ENCODE measurements around the gene SLC9B1.
"Not testable (repeated sequence)": the region's sequence is repeated elsewhere in the genome, so short reads cannot be mapped to it uniquely, and the experiment has no call there.

The SLC9B1 gene

GRCh38 chr4:102896547-102896946, 123.0 kb downstream of the SLC9B1 start:
- not testable (repeated sequence) for H3K4me1 ChIP-seq (ENCODE audit: control insufficient read depth, insufficient read depth, low read length); H3K4me3 ChIP-seq (ENCODE audit: low read length); H3K27ac ChIP-seq (ENCODE audit: low read depth, low read length); H3K27me3 ChIP-seq (ENCODE audit: control insufficient read depth, insufficient read depth, low read length); H3K36me3 ChIP-seq (ENCODE audit: control insufficient read depth, insufficient read depth, low read length); H3K9ac ChIP-seq (ENCODE audit: low read length)

GRCh38 chr4:102889866-102890265, 129.6 kb downstream of the SLC9B1 start:
- not testable (repeated sequence) for H3K4me3 ChIP-seq (ENCODE audit: low read length); H3K4me1 ChIP-seq (ENCODE audit: control insufficient read depth, insufficient read depth, low read length); H3K36me3 ChIP-seq (ENCODE audit: control insufficient read depth, insufficient read depth, low read length); H3K27me3 ChIP-seq (ENCODE audit: control insufficient read depth, insufficient read depth, low read length); H3K9ac ChIP-seq (ENCODE audit: low read length); H3K27ac ChIP-seq (ENCODE audit: low read depth, low read length)

GRCh38 chr4:102888570-102888969, 130.9 kb downstream of the SLC9B1 start:
- not testable (repeated sequence) for H3K9ac ChIP-seq (ENCODE audit: low read length)

GRCh38 chr4:102883278-102883677, 136.2 kb downstream of the SLC9B1 start:
- H3K27ac ChIP-seq (ENCODE audit: low read depth, low read length) = no peak overlapping the region
- H3K4me3 ChIP-seq (ENCODE audit: low read length) = no peak overlapping the region
- peaks cover 4% of the 10 kb centered on the region for H3K36me3 ChIP-seq (ENCODE audit: control insufficient read depth, insufficient read depth, low read length)
- H3K27me3 ChIP-seq (ENCODE audit: control insufficient read depth, insufficient read depth, low read length) = no peaks in the 10 kb centered on the region
- H3K4me1 ChIP-seq (ENCODE audit: control insufficient read depth, insufficient read depth, low read length) = no peaks in the 10 kb centered on the region
- H3K9ac ChIP-seq (ENCODE audit: low read length) = no peak overlapping the region

More at GRCh38 chr4:102888570-102888969, 130.9 kb downstream of the SLC9B1 start:
- H3K4me3 ChIP-seq (ENCODE audit: low read length); H3K27ac ChIP-seq (ENCODE audit: low read depth, low read length); H3K4me1 ChIP-seq (ENCODE audit: control insufficient read depth, insufficient read depth, low read length); H3K27me3 ChIP-seq (ENCODE audit: control insufficient read depth, insufficient read depth, low read length); H3K36me3 ChIP-seq (ENCODE audit: control insufficient read depth, insufficient read depth, low read length): not testable (repeated sequence)

DNA sequence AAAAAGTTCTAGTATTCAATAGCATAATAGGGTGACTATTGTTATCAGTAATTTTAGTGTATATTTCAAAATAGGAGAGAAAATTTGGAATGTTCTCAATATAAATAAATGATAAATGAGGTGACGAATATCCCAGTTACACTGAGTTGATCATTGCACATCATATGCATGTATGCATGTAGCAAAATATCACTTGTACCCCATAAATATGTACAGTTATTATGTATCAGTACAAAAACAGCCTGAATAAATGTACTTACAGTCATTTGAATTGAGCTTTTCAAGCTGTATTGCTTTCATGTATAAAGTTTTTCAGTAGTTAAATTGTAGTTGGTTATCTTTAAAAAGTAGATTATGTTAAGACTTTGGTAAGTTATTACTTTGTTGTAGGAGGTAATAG, 138.2 kb downstream of the SLC9B1 start:
- no peak overlapping the region for H3K27ac ChIP-seq (ENCODE audit: low read depth, low read length)
- H3K27me3 ChIP-seq (ENCODE audit: control insufficient read depth, insufficient read depth, low read length) = no peaks in the 10 kb centered on the region

DNA sequence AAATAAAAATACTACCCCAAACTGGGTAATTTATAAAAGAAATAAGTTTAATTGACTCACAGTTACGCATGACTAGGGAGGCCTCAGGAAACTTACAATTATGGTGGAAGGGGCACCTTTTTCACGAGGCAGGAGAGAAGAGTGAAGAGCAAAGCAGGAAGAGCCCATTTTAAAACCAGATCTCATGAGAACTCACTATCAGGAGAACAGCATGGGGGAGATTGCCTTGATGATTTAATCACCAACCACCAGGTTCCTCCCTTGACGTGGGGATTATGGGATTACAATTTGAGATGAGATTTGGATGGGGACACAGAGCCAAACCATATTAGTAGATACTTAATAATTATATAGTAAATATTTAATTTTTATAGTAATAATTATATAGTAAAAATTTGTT, 140.6 kb downstream of the SLC9B1 start:
- peaks cover 4% of the 10 kb centered on the region for H3K36me3 ChIP-seq (ENCODE audit: control insufficient read depth, insufficient read depth, low read length)
- no peak overlapping the region for H3K4me3 ChIP-seq (ENCODE audit: low read length)
- no peak overlapping the region for H3K9ac ChIP-seq (ENCODE audit: low read length)
- no peaks in the 10 kb centered on the region for H3K4me1 ChIP-seq (ENCODE audit: control insufficient read depth, insufficient read depth, low read length)
- no peaks in the 10 kb centered on the region for H3K27me3 ChIP-seq (ENCODE audit: control insufficient read depth, insufficient read depth, low read length)
- no peak overlapping the region for H3K27ac ChIP-seq (ENCODE audit: low read depth, low read length)

More for the DNA sequence above, 138.2 kb downstream of the SLC9B1 start:
- Histone ChIP-seq H3K36me3 (ENCODE audit: control insufficient read depth, insufficient read depth, low read length) (peaks cover 4% of the 10 kb centered on the region), H3K4me1 (ENCODE audit: control insufficient read depth, insufficient read depth, low read length) (no peaks in the 10 kb centered on the region), H3K4me3 (ENCODE audit: low read length) (no peak overlapping the region), H3K9ac (ENCODE audit: low read length) (no peak overlapping the region)

DNA sequence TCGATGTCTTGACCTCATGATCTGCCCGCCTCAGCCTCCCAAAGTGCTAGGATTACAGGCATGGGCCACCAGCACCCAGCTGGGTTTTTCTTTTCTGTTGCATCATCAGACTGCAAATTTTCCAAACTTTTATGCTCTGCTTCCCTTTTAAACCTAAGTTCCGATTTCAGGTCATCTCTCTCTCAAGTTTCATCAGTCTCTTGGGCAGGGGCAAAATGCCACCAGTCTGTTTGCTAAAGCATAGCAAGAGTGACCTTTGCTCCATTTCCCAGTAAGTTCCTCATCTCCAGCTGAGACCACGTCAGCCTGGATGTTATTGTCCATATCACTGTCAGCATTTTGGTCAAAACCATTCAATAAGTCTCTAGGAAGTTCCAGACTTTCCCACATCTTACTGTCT, 141.2 kb downstream of the SLC9B1 start:
- H3K4me3 ChIP-seq (ENCODE audit: low read length); H3K9ac ChIP-seq (ENCODE audit: low read length); H3K27ac ChIP-seq (ENCODE audit: low read depth, low read length); H3K27me3 ChIP-seq (ENCODE audit: control insufficient read depth, insufficient read depth, low read length); H3K36me3 ChIP-seq (ENCODE audit: control insufficient read depth, insufficient read depth, low read length); H3K4me1 ChIP-seq (ENCODE audit: control insufficient read depth, insufficient read depth, low read length): not testable (repeated sequence)

DNA sequence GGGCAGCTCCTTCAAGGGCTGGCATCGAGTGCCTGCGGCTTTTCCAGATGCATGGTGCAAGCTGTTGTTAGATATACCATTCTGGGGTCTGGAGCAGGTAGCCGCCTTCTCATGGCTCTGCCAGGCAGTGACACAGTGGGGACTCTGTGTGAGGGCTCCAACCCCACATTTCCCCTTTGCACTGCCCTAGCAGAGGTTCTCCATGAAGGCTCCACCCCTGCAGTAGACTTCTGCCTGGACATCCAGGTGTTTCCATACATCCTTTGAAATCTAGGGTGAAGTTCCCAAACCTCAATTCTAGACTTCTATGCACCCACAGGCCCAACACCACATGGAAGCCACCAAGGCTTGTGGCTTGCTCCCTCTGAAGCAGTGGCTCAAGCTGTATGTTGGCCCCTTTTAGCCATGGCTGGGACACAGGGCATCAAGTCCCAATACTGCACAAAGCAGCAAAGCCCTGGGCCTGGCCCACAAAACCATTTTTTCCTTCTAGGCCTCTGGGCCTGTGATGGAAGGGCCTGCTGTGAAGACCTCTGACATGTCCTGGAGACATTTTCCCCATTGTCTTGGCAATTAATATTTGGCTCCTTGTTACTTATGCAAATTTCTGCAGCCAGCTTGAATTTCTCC, 141.9 kb downstream of the SLC9B1 start:
- not testable (repeated sequence) for H3K36me3 ChIP-seq (ENCODE audit: control insufficient read depth, insufficient read depth, low read length); H3K27me3 ChIP-seq (ENCODE audit: control insufficient read depth, insufficient read depth, low read length); H3K27ac ChIP-seq (ENCODE audit: low read depth, low read length); H3K9ac ChIP-seq (ENCODE audit: low read length); H3K4me3 ChIP-seq (ENCODE audit: low read length); H3K4me1 ChIP-seq (ENCODE audit: control insufficient read depth, insufficient read depth, low read length)

DNA sequence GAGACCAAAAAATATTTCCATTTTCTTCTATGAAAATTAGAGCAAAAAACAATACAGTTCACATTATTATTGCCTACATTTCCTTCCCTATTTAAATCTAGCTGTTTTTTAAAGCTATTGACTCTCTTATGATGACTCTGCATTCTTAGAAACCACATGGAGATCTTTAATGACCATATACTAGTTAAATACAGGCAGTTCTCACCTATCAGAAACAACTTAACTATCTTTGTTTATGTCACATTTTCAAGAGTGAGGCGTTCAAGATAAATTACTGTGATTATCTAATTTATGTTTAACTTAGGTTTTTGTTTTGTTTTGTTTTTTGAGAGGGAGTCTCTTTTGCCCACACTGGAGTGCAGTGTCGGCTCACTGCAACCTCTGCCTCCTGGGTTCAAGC, 147.7 kb downstream of the SLC9B1 start:
- H3K4me3 ChIP-seq (ENCODE audit: low read length) = no peak overlapping the region
- H3K27me3 ChIP-seq (ENCODE audit: control insufficient read depth, insufficient read depth, low read length) = no peaks in the 10 kb centered on the region
- H3K4me1 ChIP-seq (ENCODE audit: control insufficient read depth, insufficient read depth, low read length) = peaks cover 3% of the 10 kb centered on the region
- no peaks in the 10 kb centered on the region for H3K36me3 ChIP-seq (ENCODE audit: control insufficient read depth, insufficient read depth, low read length)
- no peak overlapping the region for H3K9ac ChIP-seq (ENCODE audit: low read length)
- no peak overlapping the region for H3K27ac ChIP-seq (ENCODE audit: low read depth, low read length)

GRCh38 chr4:102869569-102870197, 149.8 kb downstream of the SLC9B1 start:
- peak overlapping the region; percentile 96 for H3K27ac ChIP-seq (ENCODE audit: low read depth, low read length)
- no peaks in the 10 kb centered on the region for H3K36me3 ChIP-seq (ENCODE audit: control insufficient read depth, insufficient read depth, low read length)
- H3K4me3 ChIP-seq (ENCODE audit: low read length) = peak overlapping the region; percentile 99
- H3K4me1 ChIP-seq (ENCODE audit: control insufficient read depth, insufficient read depth, low read length) = peaks cover 3% of the 10 kb centered on the region
- H3K9ac ChIP-seq (ENCODE audit: low read length) = peak overlapping the region; percentile 58
- no peaks in the 10 kb centered on the region for H3K27me3 ChIP-seq (ENCODE audit: control insufficient read depth, insufficient read depth, low read length)

DNA sequence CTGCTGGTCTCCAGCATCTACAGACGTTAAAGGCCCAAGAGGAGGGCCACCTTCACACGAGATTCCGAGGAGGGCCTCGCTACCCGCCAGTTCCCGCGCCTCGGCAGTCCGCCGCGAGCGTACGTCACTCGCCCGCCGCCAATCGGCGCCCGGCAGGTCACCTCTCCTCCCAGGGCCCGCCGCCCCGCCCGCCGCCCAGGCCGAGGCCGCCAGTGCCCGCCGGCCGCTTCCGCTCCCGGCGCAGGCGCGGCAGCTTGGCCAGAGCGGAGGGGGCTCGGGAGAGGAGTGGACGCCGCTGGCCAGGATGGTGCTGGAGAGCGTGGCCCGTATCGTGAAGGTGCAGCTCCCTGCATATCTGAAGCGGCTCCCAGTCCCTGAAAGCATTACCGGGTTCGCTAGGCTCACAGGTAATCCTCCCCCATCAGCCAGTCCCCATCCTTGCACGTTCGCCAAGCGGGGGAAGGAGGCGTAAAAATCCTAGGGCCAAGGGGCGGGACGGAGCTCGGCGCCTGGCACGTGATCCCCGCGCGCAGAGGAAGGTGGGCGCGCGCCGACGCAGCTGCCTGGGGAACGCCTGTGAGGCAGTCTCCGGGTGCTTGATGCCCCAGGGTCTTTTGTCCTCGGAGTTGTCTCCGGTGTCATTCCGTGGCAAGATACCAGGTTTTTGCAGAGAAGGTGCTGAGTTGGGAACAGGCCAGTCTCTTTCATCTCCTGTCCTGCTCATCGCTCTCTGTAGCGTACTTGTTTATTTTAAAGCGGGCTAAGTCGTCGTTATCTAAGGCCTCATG, 150.5 kb downstream of the SLC9B1 start, which contains the start of gene CISD2:
Gene CISD2 (plus strand): TSS at position 212 of the 788 bp plus-strand sequence. CDS start 93 bp downstream, at position 305.
- Histone ChIP-seq H3K9ac (ENCODE audit: low read length) (peak within 1 kb of the TSS; percentile 98), H3K4me3 (ENCODE audit: low read length) (peak within 1 kb of the TSS; percentile 99), H3K36me3 (ENCODE audit: control insufficient read depth, insufficient read depth, low read length) (no peaks in the 10 kb centered on the region), H3K27ac (ENCODE audit: low read depth, low read length) (peak within 1 kb of the TSS; percentile 96), H3K4me1 (ENCODE audit: control insufficient read depth, insufficient read depth, low read length) (peaks cover 3% of the 10 kb centered on the region), H3K27me3 (ENCODE audit: control insufficient read depth, insufficient read depth, low read length) (no peaks in the 10 kb centered on the region)

- peak overlapping the region; percentile 96 for H3K27ac ChIP-seq (ENCODE audit: low read depth, low read length)
- H3K4me1 ChIP-seq (ENCODE audit: control insufficient read depth, insufficient read depth, low read length) = peaks cover 3% of the 10 kb centered on the region
- H3K36me3 ChIP-seq (ENCODE audit: control insufficient read depth, insufficient read depth, low read length) = no peaks in the 10 kb centered on the region
- H3K27me3 ChIP-seq (ENCODE audit: control insufficient read depth, insufficient read depth, low read length) = no peaks in the 10 kb centered on the region
- H3K9ac ChIP-seq (ENCODE audit: low read length) = peak overlapping the region; percentile 98
- H3K4me3 ChIP-seq (ENCODE audit: low read length) = peak overlapping the region; percentile 99
These were observed 151.2 kb downstream of the SLC9B1 start for GRCh38 chr4:102868153-102868780.

Data from rectal smooth muscle tissue (tissue), 1 donor.